NOMO-1 treated with DMSO at 0.1 percent for 48 hours (cell line): ENCODE measurements around the gene CCNYL1.
A peak's percentile ranks its signal among the peaks of the same experiment; 100 is the strongest.
"Not testable (repeated sequence)": the region's sequence is repeated elsewhere in the genome, so short reads cannot be mapped to it uniquely, and the experiment has no call there.

ENCODE experiments used
- DNase-seq: peaks from one replicate; lab custom pipeline; 2025; ENCODE audit not compliant: unreplicated experiment; lab: John Stamatoyannopoulos, UW

Gene CCNYL1

DNA sequence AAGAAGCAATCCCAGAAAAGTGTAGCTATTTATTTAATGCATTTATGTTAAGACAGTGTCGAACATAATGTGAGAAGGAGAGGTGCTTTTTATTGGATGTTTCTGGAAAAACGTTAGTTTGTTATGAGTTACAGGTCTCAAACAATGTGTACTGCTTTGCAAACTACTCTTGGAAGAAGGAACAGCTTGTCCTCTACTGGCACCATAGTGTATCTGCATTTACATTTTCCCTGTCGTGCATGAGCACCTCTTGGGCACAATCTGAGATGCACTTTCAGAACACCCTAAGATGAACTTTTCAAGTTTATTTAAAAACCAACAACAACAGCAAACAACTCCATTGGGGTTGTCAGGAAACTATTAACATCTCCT is 22.8 kb downstream of the CCNYL1 start:
- peak; percentile 45 for DNase-seq

GRCh38 chr2:207734636-207735512 is 23.4 kb downstream of the CCNYL1 start:
- DNase-seq = no peak

DNA sequence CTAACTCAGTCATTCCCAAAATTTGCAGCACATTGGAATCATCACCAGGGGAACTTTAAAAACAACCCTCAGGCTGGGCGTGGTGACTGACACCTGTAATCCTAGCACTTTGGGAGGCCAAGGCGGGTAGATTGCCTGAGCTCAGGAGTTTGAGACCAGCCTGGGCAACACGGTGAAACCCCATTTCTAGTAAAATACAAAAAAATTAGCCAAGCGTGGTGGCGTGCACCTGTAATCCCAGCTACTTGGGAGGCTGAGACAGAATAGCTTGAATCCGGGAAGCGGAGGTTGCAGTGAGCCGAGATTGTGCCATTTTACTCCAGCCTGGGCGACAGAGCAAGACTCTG is 24.0 kb downstream of the CCNYL1 start:
- DNase-seq = not testable (repeated sequence)

DNA sequence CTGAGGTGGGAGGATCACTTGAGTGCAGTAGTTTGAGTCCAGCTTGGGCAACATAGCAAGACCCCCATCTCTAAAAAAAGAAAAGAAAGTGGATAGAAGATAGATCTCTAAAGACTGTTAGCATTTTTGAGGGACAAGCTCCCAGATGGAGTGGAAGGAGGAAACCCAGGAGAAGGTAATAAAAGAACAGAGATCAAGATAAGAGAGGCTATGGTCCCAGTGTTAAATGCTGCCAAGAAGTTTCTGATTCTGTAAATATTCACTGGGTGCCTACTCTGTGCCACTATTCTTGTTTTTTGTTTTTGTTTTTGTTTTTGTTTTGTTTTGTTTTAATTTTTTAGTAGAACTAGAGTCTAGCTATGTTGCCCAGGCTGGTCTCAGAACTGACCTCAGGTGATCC is 32.1 kb downstream of the CCNYL1 start:
- no peak for DNase-seq

DNA sequence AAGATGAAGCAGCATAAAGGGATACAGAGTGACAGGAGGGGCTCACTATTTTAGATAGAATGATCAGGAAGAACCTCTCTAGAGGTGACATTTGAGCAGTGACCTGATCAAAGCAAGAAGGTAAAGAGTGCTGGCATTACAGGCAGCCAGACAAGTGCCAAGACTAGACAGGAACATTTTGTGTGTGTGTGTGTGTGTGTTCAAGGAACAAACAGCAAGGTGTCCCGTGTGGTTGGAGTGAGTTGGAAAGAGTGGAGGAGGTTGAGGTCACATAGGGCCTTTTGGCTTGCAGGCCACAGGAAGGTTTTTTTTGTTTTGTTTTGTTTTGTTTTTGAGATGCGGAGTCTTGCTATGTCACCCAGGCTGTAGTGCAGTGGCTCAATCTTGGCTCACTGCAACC is 32.6 kb downstream of the CCNYL1 start:
- DNase-seq = no peak

- DNase-seq = no peak
These were observed 33.0 kb downstream of the CCNYL1 start for GRCh38 chr2:207744451-207744850.

- DNase-seq = peak; percentile 56
These were observed 34.7 kb downstream of the CCNYL1 start for GRCh38 chr2:207746131-207746530.

GRCh38 chr2:207747653-207748560 is 36.5 kb downstream of the CCNYL1 start:
- no peak for DNase-seq

GRCh38 chr2:207748993-207749392 is 37.6 kb downstream of the CCNYL1 start:
- DNase-seq = no peak

GRCh38 chr2:207749873-207750272 is 38.4 kb downstream of the CCNYL1 start:
- DNase-seq = no peak

DNA sequence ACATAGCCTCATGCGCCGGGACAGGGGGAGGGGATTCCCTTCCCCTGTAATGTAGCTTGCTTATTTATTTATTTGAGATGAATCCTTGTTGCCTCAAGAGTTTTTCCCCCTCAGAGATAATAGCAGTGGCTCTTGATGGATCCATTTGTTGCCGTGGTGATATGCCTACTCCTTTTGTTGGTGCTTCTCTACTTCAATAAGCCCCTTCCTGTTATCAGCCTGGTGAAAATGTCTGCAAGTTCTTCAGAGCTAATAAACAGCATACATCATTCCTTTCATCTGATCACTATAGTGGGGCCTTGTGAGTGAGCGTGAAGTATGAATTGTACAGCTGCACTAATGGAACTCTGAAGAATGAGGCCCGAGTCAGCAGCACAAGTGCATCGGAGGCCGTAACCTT is 38.9 kb downstream of the CCNYL1 start:
- DNase-seq = no peak

- no peak for DNase-seq
These were observed 39.4 kb downstream of the CCNYL1 start for GRCh38 chr2:207750876-207751275.

- DNase-seq = not testable (repeated sequence)
These were observed 42.2 kb downstream of the CCNYL1 start for GRCh38 chr2:207753688-207754087.

DNA sequence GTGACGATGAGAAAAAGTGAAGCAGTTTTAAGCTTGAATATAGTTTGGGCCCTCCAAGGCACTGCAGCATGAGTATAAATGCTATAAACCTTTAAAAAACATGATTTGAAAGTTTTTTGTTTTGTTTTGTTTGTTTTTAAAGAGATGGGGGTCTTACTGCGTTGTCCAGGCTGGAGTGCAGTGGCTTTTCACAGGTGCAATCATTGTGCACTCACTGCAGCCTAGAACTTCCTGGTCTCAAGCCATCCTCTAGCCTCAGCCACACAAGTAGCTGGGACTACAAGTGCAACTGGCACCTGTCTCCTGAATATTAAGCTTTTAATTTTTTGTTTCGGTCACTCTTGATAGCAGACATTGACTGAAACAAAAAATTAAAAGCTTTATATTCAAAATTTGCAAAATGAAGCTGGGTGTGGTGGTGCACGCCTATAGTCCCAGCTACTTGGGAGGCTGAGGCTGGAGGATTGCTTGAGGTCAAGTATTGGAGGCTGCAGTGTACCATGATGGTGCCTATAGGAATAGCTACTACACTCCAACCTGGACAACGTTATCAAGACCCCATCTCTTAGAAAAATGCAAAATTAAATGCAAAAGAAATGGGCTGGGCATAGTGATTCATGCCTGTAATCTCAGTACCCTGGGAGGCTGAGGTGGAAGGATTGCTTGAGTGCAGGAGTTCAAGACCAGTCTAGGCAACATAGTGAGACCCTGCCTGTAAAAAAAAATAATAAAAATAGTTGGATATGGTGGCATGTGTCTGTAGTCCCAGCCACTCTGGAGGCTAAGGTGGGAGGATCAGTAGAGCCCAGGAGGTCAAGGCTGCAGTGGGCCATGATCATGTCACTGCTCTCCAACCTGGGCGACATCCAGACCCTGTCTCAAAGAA is 43.3 kb downstream of the CCNYL1 start:
- DNase-seq = no peak

DNA sequence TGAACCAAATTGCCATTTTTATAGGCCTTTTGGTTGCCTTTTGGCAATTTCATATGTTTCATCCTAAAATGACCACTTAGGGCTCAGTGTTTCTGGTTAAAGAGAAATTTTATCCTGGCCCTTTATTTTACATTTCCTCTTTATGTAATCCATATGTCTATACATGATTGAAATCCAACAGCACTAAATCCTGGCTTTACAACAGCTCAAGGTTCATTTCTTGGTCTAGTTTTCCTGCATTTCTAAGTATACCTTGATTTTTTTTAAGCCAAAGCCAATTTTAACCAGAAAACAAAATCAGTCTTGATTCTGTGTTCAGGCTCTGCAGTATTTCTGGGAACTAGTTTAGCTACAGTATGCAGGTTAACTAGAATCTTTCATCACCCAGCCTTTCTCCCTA is 46.6 kb downstream of the CCNYL1 start:
- DNase-seq = no peak

DNA sequence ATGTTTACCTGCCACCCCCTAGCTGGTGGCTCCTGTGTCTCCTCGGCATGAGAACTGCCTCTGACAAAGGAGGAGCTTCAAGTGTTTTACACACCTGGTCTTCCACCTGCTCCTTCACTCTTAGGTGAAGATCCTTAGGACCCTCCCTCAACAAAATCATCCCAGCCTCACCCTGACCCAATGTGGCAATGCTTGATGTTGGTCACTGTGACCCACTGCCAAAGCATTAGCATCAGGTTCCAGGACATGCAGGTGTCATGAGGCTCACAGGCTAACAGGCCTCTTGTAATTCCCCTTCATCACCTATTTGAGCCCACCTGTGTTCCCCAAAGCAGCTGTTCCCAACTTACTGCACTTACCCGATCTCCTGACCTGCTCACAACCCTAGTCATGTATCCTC is 48.5 kb downstream of the CCNYL1 start:
- DNase-seq = no peak

DNA sequence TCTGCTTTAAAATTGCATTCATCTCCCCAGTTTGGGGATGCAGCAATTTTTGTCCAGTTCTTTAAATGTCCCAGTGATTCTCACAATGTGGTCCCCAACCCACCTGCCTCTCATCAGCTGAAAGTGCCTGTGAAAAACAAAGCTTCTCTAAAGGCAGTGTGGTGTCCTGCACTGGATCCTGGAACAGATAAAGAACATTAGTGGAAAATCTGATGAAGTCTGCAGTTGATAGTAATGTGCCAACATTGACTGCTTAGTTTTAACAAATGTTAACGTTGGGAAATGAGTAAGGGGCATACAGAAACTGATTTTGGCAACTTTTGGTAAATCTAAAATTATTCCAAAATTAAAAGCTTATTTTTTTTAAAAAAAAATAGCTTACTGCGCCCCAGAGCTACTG is 49.0 kb downstream of the CCNYL1 start:
- DNase-seq = no peak

- DNase-seq = not testable (repeated sequence)
These were observed 50.0 kb downstream of the CCNYL1 start for GRCh38 chr2:207761426-207761825.

- no peak for DNase-seq
These were observed 50.7 kb downstream of the CCNYL1 start for GRCh38 chr2:207762146-207762545.

DNA sequence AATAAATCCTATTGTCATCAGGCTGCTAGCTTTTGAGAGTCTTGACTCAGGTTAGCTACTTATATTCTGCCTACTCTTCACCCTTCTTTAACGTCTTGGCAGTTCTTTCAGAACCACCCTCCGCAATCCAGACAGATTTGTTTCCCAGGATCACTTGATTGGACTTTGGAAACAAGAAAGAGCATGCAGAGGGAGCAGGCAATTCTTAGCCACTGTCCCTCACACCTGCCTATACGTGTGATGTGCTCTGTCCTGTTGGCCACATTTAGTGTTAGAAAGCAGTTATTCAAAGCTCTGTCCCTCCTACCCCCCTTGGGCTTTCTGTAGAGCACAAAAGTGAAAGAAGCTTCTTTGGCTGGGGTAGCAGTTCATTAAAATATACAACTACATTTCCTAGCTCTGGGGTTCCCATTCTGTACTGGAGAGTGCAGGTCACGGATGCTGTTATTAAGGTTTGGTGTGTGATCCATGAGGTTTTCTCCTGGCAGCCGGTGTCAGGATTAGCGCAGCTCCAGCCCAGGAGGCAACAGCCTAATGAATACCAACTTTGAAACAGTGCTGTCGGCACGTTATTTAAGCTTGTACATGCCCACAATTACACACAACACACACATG is 52.0 kb downstream of the CCNYL1 start:
- no peak for DNase-seq
